Prostate gland (tissue), 2 donors: ENCODE measurements around the gene PNMA8C.
"Not testable (repeated sequence)": the region's sequence is repeated elsewhere in the genome, so short reads cannot be mapped to it uniquely, and the experiment has no call there.

Source experiments
- POLR2A ChIP-seq: fragments of 450-650 bp; IDR thresholded peaks from one replicate; pipeline ENCODE4 v1.6.1; 2016; ENCODE audit warnings: antibody characterized with exemption, mild to moderate bottlenecking
- TF ChIP-seq, protein P1 (sequence below), 4 experiments: fragments of 200-600 bp in 2 of 4; fragments of 450-650 bp in 2 of 4; sonication (generic) in 2 of 4; IDR thresholded peaks; 1 replicate in 3 of 4; 2 replicates in 1 of 4; pipeline ENCODE4 v1.5.1; 2016 to 2019; ENCODE audit warnings: antibody characterized with exemption in 4 of 4, mild to moderate bottlenecking in 2 of 4, moderate library complexity in 2 of 4

DNA sequence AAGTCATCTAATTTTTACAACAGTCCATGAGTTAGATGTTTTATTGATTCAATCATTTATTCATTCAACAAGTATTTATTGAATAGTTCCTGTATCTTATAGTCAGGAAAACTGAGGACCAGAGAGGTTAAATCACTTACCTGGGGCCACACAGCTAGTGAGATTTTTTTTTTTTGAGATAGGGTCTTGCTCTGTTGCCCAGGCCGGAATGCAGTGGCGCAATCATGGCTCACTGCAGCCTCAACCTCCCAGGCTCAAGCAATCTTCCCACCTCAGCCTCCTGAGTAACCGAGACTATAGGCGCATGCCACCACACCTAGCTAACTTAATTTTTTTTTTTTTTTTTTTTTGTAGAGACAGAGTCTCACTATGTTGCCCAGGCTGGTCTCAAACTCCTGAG is 7.0 kb upstream of the PNMA8C start:
- not testable (repeated sequence) for TF ChIP-seq POLR2A
- TF ChIP-seq, protein P1, sequence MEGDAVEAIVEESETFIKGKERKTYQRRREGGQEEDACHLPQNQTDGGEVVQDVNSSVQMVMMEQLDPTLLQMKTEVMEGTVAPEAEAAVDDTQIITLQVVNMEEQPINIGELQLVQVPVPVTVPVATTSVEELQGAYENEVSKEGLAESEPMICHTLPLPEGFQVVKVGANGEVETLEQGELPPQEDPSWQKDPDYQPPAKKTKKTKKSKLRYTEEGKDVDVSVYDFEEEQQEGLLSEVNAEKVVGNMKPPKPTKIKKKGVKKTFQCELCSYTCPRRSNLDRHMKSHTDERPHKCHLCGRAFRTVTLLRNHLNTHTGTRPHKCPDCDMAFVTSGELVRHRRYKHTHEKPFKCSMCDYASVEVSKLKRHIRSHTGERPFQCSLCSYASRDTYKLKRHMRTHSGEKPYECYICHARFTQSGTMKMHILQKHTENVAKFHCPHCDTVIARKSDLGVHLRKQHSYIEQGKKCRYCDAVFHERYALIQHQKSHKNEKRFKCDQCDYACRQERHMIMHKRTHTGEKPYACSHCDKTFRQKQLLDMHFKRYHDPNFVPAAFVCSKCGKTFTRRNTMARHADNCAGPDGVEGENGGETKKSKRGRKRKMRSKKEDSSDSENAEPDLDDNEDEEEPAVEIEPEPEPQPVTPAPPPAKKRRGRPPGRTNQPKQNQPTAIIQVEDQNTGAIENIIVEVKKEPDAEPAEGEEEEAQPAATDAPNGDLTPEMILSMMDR (IDR thresholded peaks at IDR 0.05) = not testable (repeated sequence)
